Fibroblast of lung (primary cell): Measurements from ENCODE around the gene TEX29.

Experiments
- EZH2 ChIP-seq: IDR thresholded peaks from 2 replicates; pipeline ENCODE4 v1.5.1; 2012; ENCODE audit warnings: low read length, control low read depth, mild to moderate bottlenecking; ENCODE audit errors: missing control alignments
- TF ChIP-seq, protein P1 (sequence below), 2 donors: IDR thresholded peaks in 1 of 2; conservative IDR thresholded peaks in 1 of 2; 1 replicate in 1 of 2; 2 replicates in 1 of 2; pipeline ENCODE4 v1.5.1; 2011 to 2012; ENCODE audit warnings: low read length in 2 of 2, control low read depth in 1 of 2, inconsistent platforms in 1 of 2, low read depth in 1 of 2, mild to moderate bottlenecking in 1 of 2

GRCh38 chr13:111380431-111380830 is 60.0 kb downstream of the TEX29 start:
- TF ChIP-seq, protein P1, sequence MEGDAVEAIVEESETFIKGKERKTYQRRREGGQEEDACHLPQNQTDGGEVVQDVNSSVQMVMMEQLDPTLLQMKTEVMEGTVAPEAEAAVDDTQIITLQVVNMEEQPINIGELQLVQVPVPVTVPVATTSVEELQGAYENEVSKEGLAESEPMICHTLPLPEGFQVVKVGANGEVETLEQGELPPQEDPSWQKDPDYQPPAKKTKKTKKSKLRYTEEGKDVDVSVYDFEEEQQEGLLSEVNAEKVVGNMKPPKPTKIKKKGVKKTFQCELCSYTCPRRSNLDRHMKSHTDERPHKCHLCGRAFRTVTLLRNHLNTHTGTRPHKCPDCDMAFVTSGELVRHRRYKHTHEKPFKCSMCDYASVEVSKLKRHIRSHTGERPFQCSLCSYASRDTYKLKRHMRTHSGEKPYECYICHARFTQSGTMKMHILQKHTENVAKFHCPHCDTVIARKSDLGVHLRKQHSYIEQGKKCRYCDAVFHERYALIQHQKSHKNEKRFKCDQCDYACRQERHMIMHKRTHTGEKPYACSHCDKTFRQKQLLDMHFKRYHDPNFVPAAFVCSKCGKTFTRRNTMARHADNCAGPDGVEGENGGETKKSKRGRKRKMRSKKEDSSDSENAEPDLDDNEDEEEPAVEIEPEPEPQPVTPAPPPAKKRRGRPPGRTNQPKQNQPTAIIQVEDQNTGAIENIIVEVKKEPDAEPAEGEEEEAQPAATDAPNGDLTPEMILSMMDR (conservative IDR thresholded peaks at IDR 0.05 in 1 of 2, IDR thresholded peaks at IDR 0.05 in 1 of 2; ENCODE audit: low read depth in 1 of 2, low read length in 2 of 2), result no peak
- no peak for TF ChIP-seq EZH2
